ENCODE measurements around the gene CXXC1.
"Not testable (repeated sequence)": the region's sequence is repeated elsewhere in the genome, so short reads cannot be mapped to it uniquely, and the experiment has no call there.

CXXC1 gene

DNA sequence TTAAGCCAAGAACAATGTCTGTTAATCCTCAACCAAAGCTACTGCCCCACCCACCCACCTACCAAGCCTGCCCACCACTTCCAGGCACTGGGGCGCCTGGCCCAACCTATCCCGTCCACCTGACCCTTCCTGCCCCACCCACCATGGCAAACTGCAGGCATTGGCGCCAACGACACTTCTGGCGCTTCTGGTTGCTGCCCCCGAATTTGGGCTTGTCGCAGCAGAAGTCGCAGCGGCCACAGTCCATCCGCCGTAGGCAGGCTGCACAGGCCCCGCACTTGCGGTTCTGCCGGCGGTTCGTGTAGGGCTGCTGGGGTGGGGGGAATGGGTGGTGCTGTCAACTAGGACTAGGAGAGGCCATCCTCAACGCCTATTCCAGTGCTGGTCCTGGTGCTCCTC lies 13.4 kb downstream of the CXXC1 start:
- no peak for FAIRE-seq

GRCh38 chr18:50273203-50274043 lies 14.1 kb downstream of the CXXC1 start:
- no peak for FAIRE-seq

GRCh38 chr18:50272568-50272967 lies 14.9 kb downstream of the CXXC1 start:
- FAIRE-seq = no peak

- FAIRE-seq = no peak
These were observed 19.3 kb downstream of the CXXC1 start for GRCh38 chr18:50268022-50268747.

GRCh38 chr18:50266248-50266704 lies 21.2 kb downstream of the CXXC1 start, which contains the start of gene CFAP53:
Gene CFAP53 (minus strand): TSS chr18:50266495. CDS start chr18:50266404, 91 bp downstream.
- FAIRE-seq = peak; percentile 89

GRCh38 chr18:50262977-50263376 lies 24.5 kb downstream of the CXXC1 start:
- no peak for FAIRE-seq

- no peak for FAIRE-seq
These were observed 36.6 kb downstream of the CXXC1 start for GRCh38 chr18:50250935-50251334.

DNA sequence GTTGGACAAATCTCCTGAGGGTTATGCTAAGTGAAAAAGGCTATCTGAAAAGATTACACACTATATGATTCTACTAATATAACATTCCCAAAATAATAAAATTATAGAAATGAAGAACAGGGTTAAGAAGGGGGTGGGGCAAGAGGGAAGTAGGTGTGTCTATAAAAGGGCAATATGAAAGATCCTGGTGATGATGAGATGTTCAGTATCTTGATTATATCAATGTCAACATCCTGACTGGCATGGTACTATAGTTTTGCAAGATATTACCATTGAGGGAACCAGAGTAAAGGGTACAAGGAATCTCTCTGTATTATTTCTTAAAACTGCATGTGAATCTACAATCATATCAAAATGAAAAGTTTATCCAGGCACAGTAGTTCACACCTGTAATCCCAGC lies 37.9 kb downstream of the CXXC1 start:
- FAIRE-seq = no peak

- no peak for FAIRE-seq
These were observed 39.9 kb downstream of the CXXC1 start for GRCh38 chr18:50247561-50247960.

DNA sequence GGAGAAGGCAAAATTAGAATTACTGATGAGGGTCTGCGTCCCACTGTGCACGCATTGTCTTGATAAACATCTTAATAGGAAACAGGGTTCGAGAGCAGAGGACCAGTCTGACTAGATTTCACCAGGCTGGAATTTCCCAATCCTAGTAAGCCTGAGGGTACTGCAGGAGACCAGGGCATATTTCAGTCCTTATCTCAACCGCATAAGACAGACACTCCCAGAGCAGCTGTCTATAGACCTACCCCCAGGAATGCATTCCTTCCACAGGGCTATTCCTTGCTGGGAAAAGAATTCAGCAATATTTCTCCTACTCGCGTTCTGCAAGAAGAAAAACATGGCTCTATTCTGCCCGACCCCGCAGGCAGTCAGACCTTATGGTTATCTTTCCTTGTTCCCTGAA lies 45.7 kb downstream of the CXXC1 start:
- not testable (repeated sequence) for FAIRE-seq

DNA sequence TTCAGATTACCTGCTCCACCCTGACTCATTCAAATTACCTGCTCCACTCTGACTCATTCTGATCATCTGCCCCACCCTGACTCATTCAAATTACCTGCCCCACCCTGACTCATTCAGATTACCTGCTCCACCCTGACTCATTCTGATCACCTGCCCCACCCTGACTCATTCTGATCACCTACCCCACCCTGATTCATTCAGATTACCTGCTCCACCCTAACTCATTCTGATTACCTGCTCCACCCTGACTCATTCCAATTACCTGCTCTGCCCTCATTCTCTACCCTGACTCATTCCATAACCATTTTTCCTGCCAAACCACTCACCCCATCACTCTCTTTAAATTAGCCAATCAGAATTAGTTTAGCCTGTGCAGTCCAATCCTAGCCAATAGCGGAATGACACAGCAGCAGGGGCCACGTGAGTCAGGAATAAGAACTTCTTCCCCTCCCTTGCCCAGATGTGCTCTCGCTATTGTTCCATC lies 47.4 kb downstream of the CXXC1 start:
- FAIRE-seq = no peak

DNA sequence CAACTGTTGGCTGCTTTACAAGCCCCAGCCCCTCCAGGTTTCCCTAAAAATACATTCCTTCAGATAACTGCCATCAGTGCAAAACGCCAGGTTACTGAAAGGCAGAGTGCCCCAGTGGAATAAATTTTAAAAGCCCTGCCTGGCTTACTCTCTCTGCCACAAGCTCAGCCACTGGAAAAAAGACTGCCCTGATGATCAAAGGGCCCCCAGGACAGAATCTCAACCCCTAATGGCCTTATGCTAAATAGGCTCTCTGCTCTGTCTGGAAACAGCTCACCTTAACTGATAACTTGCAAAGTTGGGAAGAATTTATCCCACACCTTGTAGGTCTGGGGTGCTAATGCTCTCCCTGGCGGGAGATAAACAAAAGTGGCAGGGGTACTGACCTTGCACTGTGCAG lies 55.1 kb downstream of the CXXC1 start:
- FAIRE-seq = no peak

Data from G401.6 (cell line).